Astrocyte (in vitro differentiated cells and primary cell): ENCODE results near the gene PPIF.

Source experiments
- CTCF ChIP-seq: IDR thresholded peaks from 2 replicates; pipeline ENCODE4 v1.5.1; 2011; ENCODE audit warnings: low read depth, mild to moderate bottlenecking, inconsistent platforms, low read length, moderate library complexity; ENCODE audit not compliant: insufficient read depth
- EZH2 ChIP-seq: IDR thresholded peaks from 2 replicates; pipeline ENCODE4 v1.6.1; 2012; ENCODE audit warnings: mild to moderate bottlenecking, low read length, inconsistent platforms; ENCODE audit not compliant: insufficient read depth

GRCh38 chr10:79357180-79357579 lies 9.9 kb downstream of the PPIF start:
- TF ChIP-seq CTCF (no peak), EZH2 (no peak)
